Subcutaneous adipose tissue (tissue), 4 donors: Measurements from ENCODE around the gene DCUN1D3. TPM values are rescaled to one million over a fixed set of nuclear protein-coding genes. Genes with fewer than 3 reads are reported as not detected.

Source experiments
- CTCF ChIP-seq: fragments of 450-650 bp; IDR thresholded peaks from one replicate; pipeline ENCODE4 v1.5.1; 2016; ENCODE audit warnings: low read depth, mild to moderate bottlenecking, control low read depth, antibody characterized with exemption, moderate library complexity
- total RNA-seq, 4 donors: library from RNA; depleted of rRNA; stranded (reverse); fragments of >200 nt; gene quantifications; one replicate each; pipeline ENCODE4 v1.1.0, GENCODE V29; 2016

Gene DCUN1D3
- total RNA-seq, 4 donors from 2014 or later: 34.8 to 68.6 (median 43.8) TPM

GRCh38 chr16:20903116-20903898 is 3.1 kb upstream of the DCUN1D3 start:
- TF ChIP-seq CTCF: no peak

- TF ChIP-seq CTCF: no peak
Observed at GRCh38 chr16:20902426-20902825, 2.3 kb upstream of the DCUN1D3 start.

GRCh38 chr16:20901436-20902112 is 1.4 kb upstream of the DCUN1D3 start:
- TF ChIP-seq CTCF: no peak

GRCh38 chr16:20901068-20901435 is 894 bp upstream of the DCUN1D3 start:
- TF ChIP-seq CTCF: no peak

GRCh38 chr16:20899477-20900298 is 470 bp downstream of the DCUN1D3 start:
- no peak for TF ChIP-seq CTCF

GRCh38 chr16:20899071-20899470 is 1.1 kb downstream of the DCUN1D3 start:
- TF ChIP-seq CTCF: no peak

- no peak for TF ChIP-seq CTCF
Observed at GRCh38 chr16:20897922-20898321, 2.2 kb downstream of the DCUN1D3 start.
